GM18861 (cell line): ENCODE measurements around the gene AGRP.
A peak's percentile ranks its signal among the peaks of the same experiment; 100 is the strongest.
"Not testable (repeated sequence)": the region's sequence is repeated elsewhere in the genome, so short reads cannot be mapped to it uniquely, and the experiment has no call there.

ENCODE experiments used
- ATAC-seq: cut with Tn5 transposase; IDR thresholded peaks from one replicate; pipeline ENCODE4 v1.9.1; 2021; ENCODE audit not compliant: unreplicated experiment

The AGRP gene, protein sequence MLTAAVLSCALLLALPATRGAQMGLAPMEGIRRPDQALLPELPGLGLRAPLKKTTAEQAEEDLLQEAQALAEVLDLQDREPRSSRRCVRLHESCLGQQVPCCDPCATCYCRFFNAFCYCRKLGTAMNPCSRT

DNA sequence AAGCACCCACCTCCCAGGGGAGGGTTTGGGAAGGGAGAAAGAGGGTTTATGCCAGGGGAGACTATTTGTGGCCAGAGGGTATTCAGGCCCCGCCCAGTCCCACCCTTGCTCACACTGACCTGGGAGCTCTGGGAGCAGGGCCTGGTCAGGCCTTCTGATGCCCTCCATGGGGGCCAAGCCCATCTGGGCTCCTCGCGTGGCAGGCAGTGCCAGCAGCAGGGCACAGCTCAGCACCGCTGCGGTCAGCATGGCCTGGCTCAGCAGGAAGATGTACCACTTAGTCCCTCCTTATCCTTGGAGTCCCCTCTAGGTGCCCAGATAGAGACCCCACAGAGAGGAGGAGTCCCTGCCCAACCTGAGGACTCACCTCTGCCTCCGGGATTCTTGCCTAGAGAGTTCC is at the start of gene AGRP:
AGRP (minus strand) TSS at position 398 of the 400 bp plus-strand sequence; CDS start at position 249, 149 bp downstream.
- ATAC-seq = no peak

DNA sequence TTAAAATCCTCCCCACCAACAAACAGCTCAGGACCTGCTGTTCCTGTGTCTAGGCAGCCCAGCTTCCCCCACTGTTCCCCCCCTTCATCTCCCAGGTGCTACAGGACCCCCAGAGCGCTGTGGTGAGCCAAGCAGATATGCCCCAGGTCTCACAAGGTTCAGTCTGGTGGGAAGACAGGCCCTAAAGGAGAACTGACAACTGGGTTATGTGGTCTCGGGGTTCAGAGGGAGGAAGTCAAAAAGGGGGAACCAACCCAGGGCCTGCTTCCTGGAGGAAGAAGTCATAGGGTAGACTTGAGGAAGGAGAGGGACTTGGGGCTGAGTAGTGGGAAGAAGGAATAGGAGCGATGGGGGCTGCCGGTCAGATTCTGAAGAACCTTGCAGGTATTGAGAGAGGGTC is 47.9 kb upstream of the AGRP start:
- ATAC-seq = no peak

DNA sequence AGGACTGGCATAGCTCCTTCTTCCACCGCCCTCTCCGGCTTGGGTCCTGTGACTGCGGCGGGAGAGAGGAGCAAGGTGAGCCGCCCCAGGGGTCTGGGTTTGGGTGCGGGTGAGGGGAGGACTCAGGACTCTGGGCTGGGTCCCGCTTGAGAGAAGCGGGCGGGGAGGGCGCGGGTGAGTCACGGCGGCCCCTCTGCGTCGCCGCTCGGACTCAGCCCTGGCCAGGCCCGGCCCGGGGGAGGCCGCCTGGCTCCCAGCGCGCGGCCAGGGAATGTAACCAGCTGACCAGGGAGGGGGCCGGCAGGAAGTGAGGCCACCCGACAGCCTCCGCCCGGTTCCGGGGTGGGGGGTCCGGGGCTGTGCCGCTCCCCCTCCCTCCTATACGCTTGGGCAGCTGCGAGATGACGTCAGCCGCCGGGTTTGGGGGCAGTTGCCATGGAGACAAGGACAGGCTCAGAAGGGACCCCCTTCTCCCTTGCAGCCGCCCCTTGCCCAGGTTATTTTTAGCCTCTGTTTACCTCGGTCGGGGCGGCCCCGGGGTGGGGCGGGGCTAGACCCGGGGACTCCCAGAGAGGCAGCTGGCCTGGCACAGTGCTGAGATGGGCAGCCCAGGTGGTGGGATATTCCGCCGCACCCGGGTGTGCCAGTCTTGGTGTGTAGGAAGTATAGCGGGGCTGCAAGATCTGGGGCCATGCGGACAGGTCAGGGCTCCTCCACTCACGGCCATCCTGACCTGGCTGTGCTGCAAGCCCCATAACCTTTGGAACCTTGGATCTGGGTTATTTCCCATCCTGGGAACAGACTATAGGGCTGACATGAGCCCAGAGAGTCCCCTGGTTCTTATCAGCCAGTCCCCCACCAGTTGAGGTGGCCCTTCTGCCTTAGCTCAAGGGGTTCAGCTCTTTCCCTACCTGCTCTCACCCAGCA is 46.9 kb upstream of the AGRP start:
- peak; percentile 37 for ATAC-seq

DNA sequence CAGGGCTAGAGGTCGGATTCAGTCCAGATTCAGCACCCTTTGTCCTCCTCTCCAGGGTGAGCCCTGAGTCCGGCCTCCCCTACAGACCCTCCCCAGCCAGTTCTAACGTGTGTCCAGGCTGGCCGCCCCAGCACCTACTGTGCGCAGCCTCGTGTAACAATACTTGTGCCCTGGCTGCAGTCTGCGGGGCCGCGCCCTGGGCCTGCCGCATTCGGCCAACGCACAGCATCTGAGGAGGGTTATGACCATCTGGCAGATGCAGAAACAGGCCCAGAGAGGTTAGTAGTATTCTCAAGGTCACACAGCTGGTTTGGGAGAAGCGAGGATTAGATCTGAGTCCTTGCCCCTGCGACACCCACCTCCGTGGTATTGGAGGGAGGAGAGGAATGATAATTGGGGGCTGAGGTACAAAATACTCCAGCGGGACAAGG is 46.2 kb upstream of the AGRP start:
- no peak for ATAC-seq

DNA sequence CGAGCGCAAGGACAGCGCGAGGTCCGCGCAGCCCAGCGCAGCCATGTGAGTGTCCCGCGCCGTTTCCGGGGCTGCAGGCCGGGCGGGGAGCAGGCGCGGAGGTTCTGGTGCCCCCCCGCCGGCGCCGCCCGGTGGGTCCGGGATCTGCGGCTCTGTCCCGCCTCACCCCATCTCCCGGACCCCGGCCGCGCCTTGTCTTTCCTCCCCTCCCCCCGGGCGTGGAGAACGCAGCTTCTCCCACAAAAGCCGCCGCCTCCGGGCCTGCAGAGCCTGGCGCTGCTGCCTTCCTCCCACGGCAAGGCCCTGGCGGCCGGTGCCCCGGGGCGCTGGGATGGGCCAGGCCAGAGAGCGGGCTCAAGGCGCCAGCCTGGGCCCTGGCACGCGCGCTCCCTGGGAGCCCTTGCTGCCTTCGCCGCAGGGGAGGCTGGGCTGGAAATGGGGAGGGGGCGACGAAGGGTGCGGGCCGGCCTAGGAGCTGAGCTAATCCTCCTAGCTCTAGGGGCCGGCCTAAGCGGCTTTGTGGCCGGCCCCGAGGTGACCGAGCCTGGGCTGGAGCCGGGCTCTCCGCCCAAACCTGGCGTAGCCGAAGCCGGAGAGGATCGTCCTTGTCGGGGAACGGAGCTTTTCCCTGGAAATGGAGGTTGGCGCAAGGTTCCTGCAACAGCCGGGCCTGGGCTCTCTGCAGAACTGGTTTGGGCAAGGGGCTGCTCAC is 45.7 kb upstream of the AGRP start:
- ATAC-seq = no peak

DNA sequence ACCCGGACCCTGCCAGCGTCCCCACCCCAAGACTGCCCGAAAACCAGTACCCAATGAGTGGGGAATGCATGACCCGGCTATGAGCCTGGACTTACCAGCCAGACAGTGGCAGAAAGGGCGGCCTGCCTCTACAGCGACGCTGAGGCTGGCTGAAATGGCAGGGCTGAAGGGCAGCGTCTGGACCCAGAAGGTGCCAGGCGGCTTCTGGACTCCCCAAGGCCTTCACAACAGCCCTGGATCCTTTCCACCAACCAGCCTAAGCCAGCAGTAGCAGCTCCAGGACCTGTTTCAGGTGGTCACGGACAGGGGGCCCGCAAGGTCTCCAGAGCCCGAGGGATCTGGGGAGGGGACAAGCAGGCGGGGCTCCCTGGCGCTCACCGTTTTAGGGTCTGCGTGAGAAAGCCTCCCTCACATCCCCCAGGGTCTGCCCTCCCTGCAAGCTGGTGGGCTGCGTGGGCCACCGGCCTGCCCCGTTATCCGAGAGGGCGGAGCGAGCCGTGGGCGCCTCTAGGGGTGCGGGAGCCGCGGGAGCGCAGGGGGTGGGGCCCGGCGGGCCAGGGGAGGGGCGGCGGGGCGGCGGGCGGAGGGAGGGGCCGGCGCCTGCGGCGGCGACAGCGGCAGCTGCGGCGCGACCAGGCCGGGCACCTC is 45.0 kb upstream of the AGRP start, which contains the start of gene RIPOR1:
RIPOR1 (plus strand) TSS at position 608 of the 648 bp plus-strand sequence. CDS start 9,618 bp downstream, outside the sequence.
- no peak for ATAC-seq

DNA sequence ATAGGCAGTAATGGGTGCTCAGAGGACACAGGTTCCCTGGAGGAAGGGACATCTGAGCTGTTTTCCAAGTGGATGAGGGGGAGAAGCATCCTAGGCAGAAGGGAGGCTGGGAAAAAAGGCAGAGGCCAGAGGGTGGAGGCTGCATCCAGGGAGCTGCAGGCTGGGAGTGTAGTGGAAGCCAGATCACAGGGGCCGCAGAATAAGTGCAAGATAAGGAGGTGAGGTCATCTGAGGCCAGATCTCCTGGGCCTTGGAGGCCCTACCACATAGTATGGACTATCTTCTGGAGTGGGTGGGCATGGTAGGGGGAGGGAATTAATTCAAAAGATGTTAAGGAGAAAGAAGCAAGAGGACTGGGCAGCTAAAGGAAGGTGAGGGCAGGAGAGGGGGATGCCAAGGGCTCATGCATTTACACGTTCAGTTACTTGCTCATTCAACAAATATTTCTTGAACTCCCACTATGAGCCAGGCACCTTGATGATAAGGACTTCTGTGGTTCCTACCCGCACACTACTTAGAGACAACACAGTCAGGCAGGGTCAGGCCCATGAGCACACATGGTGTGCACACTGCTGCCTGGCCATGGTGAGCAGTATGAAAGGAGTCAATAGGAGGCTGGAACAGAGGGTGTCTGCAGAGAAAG is 42.9 kb upstream of the AGRP start:
- ATAC-seq = no peak

DNA sequence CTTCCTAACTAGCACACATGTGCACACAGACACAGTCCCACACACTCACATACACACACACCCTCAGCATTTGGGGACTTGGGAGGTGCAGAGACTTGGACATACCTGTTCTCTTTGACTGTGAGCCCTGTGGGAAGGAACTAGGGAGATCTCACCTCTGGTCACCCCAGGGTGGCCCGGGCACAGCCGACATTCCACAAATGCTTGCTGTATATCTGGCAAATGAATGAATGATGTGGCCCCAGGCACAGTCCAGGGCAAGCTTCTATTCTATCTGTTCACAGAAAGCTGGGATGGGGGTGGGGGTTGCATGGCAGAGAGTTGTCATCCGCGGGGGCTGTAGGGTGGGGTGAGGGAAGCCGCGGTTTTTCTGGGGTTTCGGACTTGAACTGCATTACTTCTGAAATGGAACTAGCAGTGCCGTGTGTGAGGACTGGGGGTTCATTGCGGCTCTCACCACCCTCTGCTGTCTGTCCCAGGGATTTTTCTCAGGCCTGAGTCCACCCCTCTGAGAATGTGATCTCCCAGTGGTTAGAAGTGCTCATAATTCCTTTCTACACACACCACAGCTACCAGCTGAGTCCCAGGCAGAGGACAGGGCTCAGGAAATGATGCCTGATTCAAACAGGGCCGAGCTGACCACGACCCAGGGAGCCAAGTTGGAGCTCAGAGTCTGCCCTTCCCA is 42.0 kb upstream of the AGRP start:
- ATAC-seq = no peak

DNA sequence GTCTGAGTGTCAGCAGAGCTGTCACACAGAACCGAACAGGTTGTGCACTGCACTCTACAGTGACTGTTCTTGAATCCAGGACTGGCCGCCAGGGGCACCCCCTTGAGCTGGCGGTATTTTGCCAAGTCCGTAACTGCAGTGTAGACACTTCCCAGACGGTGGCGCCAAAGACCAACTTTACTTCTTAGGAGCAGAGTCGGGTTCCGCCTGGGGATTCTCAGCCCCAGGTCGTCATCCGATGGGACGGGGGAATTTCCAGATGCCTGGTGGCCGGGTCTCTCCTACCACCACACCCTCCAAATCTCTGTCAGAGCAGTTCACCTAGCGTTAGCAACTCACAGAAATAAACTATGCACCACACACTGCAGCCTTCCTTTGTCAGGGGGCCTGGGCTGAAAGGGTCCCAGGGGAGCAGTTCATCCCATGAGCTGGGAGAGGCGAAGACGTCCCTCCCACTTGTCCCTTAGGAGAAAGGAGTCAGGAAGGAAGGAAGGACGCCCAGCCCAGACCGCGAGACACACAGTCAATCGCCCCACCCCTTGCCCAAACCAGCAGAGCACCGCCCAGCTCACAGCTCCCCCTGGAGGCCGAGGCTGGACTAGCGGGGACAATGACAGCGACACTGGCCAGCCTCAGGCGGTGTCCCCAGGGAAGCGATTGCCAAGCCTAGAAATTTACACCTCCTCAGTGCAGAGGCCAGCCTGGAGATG is 37.9 kb upstream of the AGRP start:
- ATAC-seq = peak; percentile 50

DNA sequence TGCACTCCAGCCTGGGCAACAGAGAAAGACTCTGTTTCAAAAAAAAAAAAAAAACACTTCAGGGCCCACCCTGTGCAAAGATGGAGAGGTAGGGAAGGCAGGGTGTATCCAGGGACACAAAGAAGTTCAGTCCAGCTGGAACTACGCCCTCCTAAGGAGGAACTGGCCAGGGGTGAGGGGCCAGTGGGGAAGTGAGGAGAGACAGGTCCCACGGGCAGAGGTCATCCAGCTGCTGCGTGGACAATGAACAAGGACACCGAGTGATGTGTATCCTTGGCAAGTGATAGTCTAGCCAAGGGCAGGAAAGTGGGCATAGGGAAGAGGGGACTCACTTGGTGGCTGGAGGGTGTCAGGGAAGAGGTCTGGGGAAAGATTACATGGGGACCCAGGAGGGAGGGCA is 35.9 kb upstream of the AGRP start:
- no peak for ATAC-seq

DNA sequence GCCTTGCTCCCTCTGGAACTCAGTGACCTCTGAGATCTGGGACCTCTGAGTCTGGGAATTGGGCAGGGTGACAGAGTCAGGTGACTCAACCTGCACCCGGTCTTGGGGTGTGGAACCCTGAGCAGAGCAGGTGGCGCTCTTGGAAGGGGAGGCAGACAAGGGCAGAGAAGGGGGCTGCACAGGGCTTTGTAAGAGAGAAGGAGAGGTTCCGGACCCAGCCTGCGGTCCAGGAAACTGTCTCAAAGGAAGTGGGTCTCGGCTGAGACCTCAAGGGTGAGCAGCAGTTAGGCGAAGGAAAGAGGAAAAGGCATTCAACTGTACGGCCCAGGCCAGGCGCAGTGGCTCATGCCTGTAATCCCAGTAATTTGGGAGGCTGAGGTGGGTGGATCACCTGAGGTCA is 35.3 kb upstream of the AGRP start:
- ATAC-seq = no peak

DNA sequence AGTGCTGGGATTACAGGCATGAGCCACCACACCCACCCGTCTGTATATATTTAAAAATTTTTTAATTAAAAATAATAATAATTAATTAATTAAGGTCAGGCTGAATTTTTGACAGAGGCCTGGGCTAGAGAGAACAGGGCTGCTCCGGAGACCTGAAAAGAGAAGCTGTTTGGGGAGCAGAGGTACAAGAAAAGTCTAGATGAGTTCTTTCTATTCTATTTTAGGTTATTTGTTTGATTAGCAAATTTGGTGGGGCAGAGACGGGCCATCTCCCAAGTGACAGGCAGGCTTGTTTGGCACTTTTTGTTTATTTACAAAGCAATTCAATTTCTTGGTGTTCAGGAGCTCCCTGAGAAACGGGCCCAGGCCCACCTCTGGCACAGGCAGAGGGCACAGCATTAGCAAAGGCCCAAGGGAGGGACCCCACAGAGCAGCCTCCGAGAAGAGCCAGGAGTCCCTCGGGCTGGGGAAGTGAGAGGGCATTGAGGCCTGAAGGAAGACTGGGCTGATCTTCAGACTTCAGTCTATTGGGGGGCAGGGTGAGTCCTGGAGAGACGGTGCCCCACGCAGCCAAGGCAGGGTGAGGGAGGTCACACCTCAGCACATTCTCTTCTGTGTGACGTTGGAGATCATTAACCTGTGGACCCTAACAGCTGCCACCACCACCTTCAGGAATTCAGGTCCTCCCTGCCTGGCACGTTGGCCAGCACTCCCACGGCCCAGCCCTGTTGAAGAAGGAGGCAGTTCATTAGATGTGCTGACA is 34.5 kb upstream of the AGRP start:
- peak; percentile 24 for ATAC-seq

DNA sequence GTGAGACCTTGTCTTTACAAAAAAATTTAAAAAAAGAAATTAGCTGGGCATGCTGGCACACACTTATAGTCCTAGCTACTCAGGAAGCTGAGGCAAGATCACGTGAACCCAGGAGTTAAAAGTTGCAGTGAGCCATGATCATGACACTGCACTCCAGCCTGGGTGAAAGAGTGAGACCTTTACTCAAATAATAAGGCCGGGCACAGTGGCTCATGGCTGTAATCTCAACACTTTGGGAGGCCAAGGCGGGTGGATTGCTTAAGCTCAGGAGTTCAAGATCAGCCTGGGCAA is 33.8 kb upstream of the AGRP start:
- no peak for ATAC-seq

DNA sequence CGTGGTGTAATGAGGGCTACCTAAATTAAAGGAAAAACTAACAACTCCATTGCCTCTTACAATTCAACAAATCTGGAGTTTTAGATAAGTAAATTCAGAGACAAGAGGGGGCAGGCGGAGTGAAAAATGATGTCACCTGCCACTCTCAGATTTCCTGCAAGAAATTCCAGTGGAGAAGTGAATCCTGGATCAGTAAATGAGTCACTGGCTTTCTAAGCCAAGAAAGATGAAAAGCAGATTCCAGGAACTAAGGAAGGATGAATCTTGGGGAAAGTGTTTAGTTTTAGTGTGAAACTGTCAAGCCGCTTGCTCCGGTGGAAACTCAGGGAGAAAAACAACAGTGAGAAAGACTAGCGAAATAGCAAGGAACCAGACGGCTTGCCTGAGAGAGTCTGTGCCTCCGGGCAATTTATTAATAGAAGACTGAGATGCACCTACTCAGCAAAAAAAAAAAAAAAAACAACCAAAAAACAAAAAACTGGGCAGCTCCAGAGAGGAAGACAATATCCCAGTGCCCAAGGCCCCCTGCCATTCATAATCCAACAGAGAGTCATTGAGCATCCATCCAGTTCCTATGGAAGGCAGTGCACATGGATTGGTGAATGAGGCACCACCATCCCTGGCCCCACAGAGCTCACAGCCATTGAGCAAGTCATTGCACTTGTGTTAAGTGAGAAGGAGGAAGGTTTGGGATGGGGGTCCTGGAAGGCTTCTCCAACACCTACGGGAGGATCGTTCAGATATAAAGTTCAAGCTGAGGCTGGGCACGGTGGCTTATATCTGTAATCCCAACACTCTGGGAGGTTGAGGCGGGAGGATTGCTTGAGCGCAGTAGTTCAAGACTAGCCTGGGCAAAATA is 33.2 kb upstream of the AGRP start:
- ATAC-seq = no peak

DNA sequence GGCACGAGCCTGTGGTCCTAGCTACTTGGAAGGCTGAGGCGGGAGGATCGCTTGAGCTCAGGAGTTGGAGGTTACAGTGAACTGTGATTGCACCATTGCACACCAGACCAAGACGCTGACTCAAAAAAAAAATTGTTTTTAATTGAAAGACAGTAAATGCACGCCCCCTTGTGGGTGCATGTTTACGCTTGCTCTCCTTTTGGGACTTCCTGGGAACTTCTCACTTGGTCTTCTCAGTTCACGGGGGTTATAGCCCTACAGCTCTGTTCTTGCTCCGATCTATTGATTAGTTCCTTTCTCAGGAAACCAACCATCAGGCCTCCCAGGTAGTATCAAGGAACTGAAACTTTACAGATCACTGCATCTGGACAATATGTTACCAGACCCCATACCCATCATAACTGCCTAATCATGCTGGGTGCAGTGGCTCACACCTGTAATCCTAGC is 31.1 kb upstream of the AGRP start:
- ATAC-seq = peak; percentile 54

DNA sequence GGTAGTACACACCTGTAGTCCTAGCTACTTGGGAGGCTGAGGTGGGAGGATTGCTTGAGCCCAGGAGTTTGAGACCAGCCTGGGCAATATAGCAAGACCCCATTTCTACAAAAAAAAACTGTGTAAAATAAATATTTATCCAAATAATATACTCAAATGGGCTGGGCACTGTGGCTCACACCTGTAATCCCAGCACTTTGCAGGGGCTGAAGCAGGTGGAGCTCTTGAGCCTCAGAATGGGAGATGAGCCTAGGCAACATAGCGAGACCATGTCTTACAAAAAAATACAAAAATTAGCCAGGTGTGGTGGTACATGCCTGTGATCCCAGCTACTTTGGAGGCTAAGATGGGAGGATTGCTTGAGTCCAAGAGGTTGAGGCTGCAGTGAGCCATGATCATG is 30.5 kb upstream of the AGRP start:
- not testable (repeated sequence) for ATAC-seq

DNA sequence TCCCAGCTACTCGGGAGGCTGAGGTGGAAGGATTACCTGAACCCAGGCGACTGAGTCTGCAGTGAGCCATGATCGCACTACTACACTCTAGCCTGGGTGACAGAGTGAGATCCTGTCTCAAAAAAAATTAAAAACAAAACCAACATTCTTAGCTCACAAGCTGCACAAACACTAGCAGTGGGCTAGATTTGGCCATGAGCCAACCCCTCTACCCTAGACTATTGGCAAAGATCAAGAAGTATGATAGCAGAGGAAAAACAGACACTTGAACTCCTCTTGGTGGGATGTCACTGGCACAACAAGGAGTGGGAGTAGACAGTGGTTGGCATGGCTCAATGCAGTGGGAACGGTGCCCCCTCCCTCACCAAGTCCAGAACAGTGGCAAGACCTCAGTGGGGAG is 25.7 kb upstream of the AGRP start:
- ATAC-seq = no peak

DNA sequence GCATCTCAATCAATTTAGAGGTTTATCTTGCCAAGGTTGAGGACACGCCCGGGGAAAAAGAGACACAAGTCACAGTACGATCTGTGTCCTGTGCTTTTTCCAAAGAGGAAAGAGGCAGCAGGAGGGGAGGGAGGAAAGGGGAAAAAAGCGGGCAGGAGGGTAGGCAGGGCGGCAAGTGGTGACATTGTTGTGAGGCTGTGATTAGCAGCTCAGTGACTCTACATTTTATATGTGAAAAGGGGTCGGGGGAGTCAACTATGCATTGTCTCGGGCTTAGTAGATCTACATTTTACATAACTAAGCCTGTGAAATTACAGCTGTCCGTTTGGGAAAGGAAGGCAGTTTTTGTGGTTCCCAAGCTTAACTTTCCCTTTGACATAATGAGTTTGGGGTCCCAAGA is 23.1 kb upstream of the AGRP start:
- ATAC-seq = no peak
